ENCODE data around the gene MAD1L1.

MAD1L1 gene

GRCh38 chr7:1956141-1956540 is 276.6 kb downstream of the MAD1L1 start:
- Histone ChIP-seq H3K4me3 (no peak overlapping the region), H3K9me3 (no peaks in the 10 kb centered on the region), H3K4me1 (no peaks in the 10 kb centered on the region), H3K27me3 (ENCODE audit: low read depth) (no peaks in the 10 kb centered on the region), H3K36me3 (replicated peaks) (no peaks in the 10 kb centered on the region)
- no peak for DNase-seq (ENCODE audit: low spot score in 2 of 2)
- in situ Hi-C loops (cut with MboI; ENCODE audit: low sequenced_read_pairs): no loop called here

GRCh38 chr7:1954366-1955004 is 278.3 kb downstream of the MAD1L1 start:
- Histone ChIP-seq H3K4me3 (no peak overlapping the region), H3K27me3 (ENCODE audit: low read depth) (no peaks in the 10 kb centered on the region), H3K4me1 (no peaks in the 10 kb centered on the region), H3K36me3 (replicated peaks) (no peaks in the 10 kb centered on the region), H3K9me3 (no peaks in the 10 kb centered on the region)
- no peak for DNase-seq (ENCODE audit: low spot score in 2 of 2)
- in situ Hi-C loops (cut with MboI; ENCODE audit: low sequenced_read_pairs): no loop called here

DNA sequence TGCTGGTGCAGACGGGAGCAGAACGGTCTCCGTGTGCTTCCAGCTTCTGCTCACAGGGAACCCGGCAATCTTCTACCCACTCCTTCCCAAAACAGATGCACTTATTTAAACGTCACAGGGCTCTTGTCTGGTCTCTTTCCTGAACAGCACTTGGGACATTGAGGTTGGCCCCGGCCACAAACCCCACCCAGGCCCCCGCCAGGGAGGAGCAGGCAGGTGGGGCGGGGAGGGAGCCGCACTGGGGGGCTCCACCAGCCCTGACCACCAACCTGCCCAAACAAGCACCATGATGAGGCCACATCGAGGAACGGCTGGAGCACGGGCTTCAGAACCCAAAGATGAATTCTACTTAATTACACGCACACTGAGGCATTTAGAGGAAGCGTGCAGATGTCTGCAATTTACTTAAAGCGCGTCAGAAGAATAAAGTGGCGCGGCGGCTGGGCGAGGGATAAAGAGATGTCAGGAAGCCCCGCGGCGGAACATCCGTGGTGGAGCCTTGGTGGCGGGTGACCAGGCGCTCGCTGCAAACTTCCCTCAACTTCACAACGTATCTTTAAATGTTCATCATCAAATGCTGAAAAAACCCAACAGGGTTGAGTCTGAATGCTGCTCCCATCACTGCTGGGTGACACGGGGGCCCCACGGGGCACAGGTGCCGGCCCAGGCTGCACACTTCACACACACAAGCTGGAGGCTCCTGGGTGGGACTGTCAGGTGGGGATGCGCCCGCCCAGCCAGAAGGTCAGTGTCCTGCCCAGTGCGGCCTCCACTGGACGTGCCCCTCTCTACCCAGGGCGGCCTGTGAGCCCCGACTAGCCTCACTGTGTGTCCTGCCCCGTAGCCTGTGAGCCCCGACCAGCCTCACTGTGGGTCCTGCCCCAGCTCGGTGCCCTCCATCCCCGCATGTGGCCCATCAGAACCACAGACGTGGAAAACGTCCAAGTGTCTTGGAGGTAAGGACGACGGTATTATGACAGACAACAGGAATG is 279.2 kb downstream of the MAD1L1 start:
- H3K4me3 ChIP-seq: no peak overlapping the region
- H3K4me1 ChIP-seq: no peaks in the 10 kb centered on the region
- H3K36me3 ChIP-seq (replicated peaks): no peaks in the 10 kb centered on the region
- in situ Hi-C loops (cut with MboI; ENCODE audit: low sequenced_read_pairs): no loop called here
- H3K9me3 ChIP-seq: no peaks in the 10 kb centered on the region
- no peaks in the 10 kb centered on the region for H3K27me3 ChIP-seq (ENCODE audit: low read depth)
- DNase-seq (ENCODE audit: low spot score in 2 of 2): no peak

GRCh38 chr7:1952781-1953180 is 280.0 kb downstream of the MAD1L1 start:
- no peak for DNase-seq (ENCODE audit: low spot score in 2 of 2)
- in situ Hi-C loops (cut with MboI; ENCODE audit: low sequenced_read_pairs): no loop called here
- no peaks in the 10 kb centered on the region for H3K36me3 ChIP-seq (replicated peaks)
- H3K4me1 ChIP-seq: no peaks in the 10 kb centered on the region
- no peaks in the 10 kb centered on the region for H3K27me3 ChIP-seq (ENCODE audit: low read depth)
- H3K4me3 ChIP-seq: no peak overlapping the region
- no peaks in the 10 kb centered on the region for H3K9me3 ChIP-seq

DNA sequence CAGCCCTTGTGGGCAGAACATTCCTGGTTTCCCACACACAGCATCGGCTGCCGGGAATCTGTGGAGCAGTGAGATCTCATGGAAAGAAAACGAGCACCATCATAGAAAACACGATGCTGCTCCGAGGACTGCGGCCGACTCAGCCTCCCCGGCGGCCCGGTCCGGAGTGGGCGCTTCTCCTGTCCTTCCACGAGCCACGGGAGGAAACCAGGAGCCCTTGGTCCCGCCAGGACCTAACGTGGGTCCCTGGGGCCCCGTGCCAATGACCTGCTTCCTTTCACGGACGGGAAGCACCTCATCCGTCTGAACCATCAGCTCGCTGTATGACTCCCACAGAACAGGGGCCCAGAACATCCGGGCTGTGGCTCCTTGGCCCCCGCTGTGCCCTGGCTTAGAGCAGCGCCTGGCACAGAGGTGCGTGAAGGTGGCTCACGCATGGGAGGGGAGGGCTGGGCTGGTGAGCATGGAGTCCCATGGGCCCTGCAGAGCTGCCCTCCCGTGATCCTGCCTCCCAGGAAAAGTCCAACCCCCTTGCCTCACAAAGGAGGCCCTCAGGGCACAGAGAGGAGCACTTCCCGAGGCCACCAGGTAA is 280.5 kb downstream of the MAD1L1 start:
- no peaks in the 10 kb centered on the region for H3K9me3 ChIP-seq
- DNase-seq (ENCODE audit: low spot score in 2 of 2): no peak
- H3K27me3 ChIP-seq (ENCODE audit: low read depth): no peaks in the 10 kb centered on the region
- H3K4me1 ChIP-seq: no peaks in the 10 kb centered on the region
- in situ Hi-C loops (cut with MboI; ENCODE audit: low sequenced_read_pairs): no loop called here
- H3K36me3 ChIP-seq (replicated peaks): no peaks in the 10 kb centered on the region
- H3K4me3 ChIP-seq: no peak overlapping the region

- no peak for DNase-seq (ENCODE audit: low spot score in 2 of 2)
- in situ Hi-C loops (cut with MboI; ENCODE audit: low sequenced_read_pairs): no loop called here
- Histone ChIP-seq H3K36me3 (replicated peaks) (no peaks in the 10 kb centered on the region), H3K4me3 (no peak overlapping the region), H3K4me1 (no peaks in the 10 kb centered on the region), H3K27me3 (ENCODE audit: low read depth) (no peaks in the 10 kb centered on the region), H3K9me3 (no peaks in the 10 kb centered on the region)
These were observed 281.1 kb downstream of the MAD1L1 start for GRCh38 chr7:1951600-1951999.

- in situ Hi-C loops (cut with MboI; ENCODE audit: low sequenced_read_pairs): no loop called here
- no peak for DNase-seq (ENCODE audit: low spot score in 2 of 2)
- Histone ChIP-seq H3K4me1 (no peaks in the 10 kb centered on the region), H3K9me3 (no peaks in the 10 kb centered on the region), H3K4me3 (no peak overlapping the region), H3K36me3 (replicated peaks) (no peaks in the 10 kb centered on the region), H3K27me3 (ENCODE audit: low read depth) (no peaks in the 10 kb centered on the region)
These were observed 281.6 kb downstream of the MAD1L1 start for GRCh38 chr7:1951159-1951536.

- Histone ChIP-seq H3K27me3 (ENCODE audit: low read depth) (no peaks in the 10 kb centered on the region), H3K4me3 (no peak overlapping the region), H3K9me3 (no peaks in the 10 kb centered on the region), H3K4me1 (no peaks in the 10 kb centered on the region), H3K36me3 (replicated peaks) (no peaks in the 10 kb centered on the region)
- DNase-seq (ENCODE audit: low spot score in 2 of 2): no peak
- in situ Hi-C loops (cut with MboI; ENCODE audit: low sequenced_read_pairs): no loop called here
These were observed 282.1 kb downstream of the MAD1L1 start for GRCh38 chr7:1950452-1951158.

- in situ Hi-C loops (cut with MboI; ENCODE audit: low sequenced_read_pairs): no loop called here
- H3K36me3 ChIP-seq (replicated peaks): no peaks in the 10 kb centered on the region
- H3K27me3 ChIP-seq (ENCODE audit: low read depth): no peaks in the 10 kb centered on the region
- no peaks in the 10 kb centered on the region for H3K4me1 ChIP-seq
- DNase-seq (ENCODE audit: low spot score in 2 of 2): no peak
- no peaks in the 10 kb centered on the region for H3K9me3 ChIP-seq
- H3K4me3 ChIP-seq: no peak overlapping the region
These were observed 282.7 kb downstream of the MAD1L1 start for GRCh38 chr7:1950066-1950451.

DNA sequence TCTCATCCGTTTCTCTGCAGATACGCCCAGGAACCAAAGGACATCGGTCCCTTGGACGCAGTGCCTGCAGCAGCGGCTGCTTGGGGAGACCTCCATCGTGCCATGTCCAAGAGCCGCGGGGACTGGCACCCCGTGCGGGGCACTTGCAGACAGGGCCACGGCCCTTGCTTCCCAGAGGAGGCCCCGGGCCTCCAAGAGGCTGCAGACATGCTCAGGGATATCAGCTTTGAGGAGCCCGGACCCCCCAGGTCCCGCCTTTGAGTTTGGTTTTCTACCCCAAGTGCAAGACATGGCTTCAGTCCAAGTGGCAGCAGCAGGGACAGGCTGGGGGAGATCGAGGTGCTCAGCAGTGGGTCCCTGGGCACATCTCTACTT is 283.1 kb downstream of the MAD1L1 start:
- Histone ChIP-seq H3K4me3 (no peak overlapping the region), H3K36me3 (replicated peaks) (no peaks in the 10 kb centered on the region), H3K9me3 (no peaks in the 10 kb centered on the region), H3K4me1 (no peaks in the 10 kb centered on the region), H3K27me3 (ENCODE audit: low read depth) (no peaks in the 10 kb centered on the region)
- no peak for DNase-seq (ENCODE audit: low spot score in 2 of 2)
- in situ Hi-C loops (cut with MboI; ENCODE audit: low sequenced_read_pairs): no loop called here

- Histone ChIP-seq H3K4me1 (no peaks in the 10 kb centered on the region), H3K4me3 (no peak overlapping the region), H3K9me3 (no peaks in the 10 kb centered on the region), H3K36me3 (replicated peaks) (no peaks in the 10 kb centered on the region), H3K27me3 (ENCODE audit: low read depth) (no peaks in the 10 kb centered on the region)
- no peak for DNase-seq (ENCODE audit: low spot score in 2 of 2)
- in situ Hi-C loops (cut with MboI; ENCODE audit: low sequenced_read_pairs): no loop called here
These were observed 283.7 kb downstream of the MAD1L1 start for GRCh38 chr7:1948887-1949680.

- H3K4me3 ChIP-seq: no peak overlapping the region
- H3K36me3 ChIP-seq (replicated peaks): no peaks in the 10 kb centered on the region
- in situ Hi-C loops (cut with MboI; ENCODE audit: low sequenced_read_pairs): no loop called here
- peaks cover 1% of the 10 kb centered on the region for H3K4me1 ChIP-seq
- no peaks in the 10 kb centered on the region for H3K9me3 ChIP-seq
- no peak for DNase-seq (ENCODE audit: low spot score in 2 of 2)
- H3K27me3 ChIP-seq (ENCODE audit: low read depth): no peaks in the 10 kb centered on the region
These were observed 284.4 kb downstream of the MAD1L1 start for GRCh38 chr7:1948301-1948796.

DNA sequence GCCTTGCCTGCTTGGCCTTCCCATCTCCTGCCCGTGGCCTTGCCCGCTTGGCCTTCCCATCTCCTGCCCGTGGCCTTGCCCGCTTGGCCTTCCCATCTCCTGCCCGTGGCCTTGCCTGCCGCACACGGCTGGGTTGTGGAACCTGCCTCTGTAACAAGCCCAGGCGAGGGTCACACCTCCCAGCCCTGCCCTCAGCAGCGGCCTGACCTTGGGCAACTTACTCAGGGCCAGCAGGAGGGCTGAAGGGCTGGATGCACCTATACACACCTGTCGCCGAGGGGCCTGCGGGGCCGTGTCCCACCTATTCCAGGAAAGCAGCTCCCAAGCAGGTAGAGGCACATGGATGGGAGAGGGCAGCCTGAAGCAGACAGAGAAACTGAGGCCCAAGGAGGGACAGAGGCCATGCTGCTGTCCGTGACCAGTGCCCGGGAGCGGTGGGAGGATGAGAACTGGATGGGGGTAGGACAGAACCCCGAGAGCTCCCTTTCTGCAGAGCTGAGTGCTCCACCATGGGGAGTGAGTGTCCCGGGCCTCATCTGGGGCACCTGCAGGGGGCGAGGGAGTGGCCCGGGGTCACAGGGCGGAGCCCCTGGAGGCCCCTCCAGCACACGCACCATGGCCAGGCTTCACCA is 285.0 kb downstream of the MAD1L1 start:
- in situ Hi-C loops (cut with MboI; ENCODE audit: low sequenced_read_pairs): no loop called here
- H3K9me3 ChIP-seq: no peaks in the 10 kb centered on the region
- H3K36me3 ChIP-seq (replicated peaks): no peaks in the 10 kb centered on the region
- peaks cover 8% of the 10 kb centered on the region for H3K4me1 ChIP-seq
- H3K27me3 ChIP-seq (ENCODE audit: low read depth): no peaks in the 10 kb centered on the region
- H3K4me3 ChIP-seq: no peak overlapping the region
- DNase-seq (ENCODE audit: low spot score in 2 of 2): no peak
